Muscle layer of colon (tissue), 2 donors: ENCODE data around the gene PET100.
A peak's percentile ranks its signal among the peaks of the same experiment; 100 is the strongest.

ENCODE experiments used
- H3K27ac ChIP-seq: one replicate; pipeline ENCODE4 v1.7.0; 2013; ENCODE audit warnings: low read depth, mild to moderate bottlenecking, low read length, moderate library complexity
- H3K27me3 ChIP-seq, 2 donors: one replicate each; pipeline ENCODE4 v1.7.0; 2013; ENCODE audit warnings: low read length in 2 of 2, mild to moderate bottlenecking in 2 of 2; ENCODE audit not compliant: insufficient read depth in 2 of 2, control insufficient read depth in 1 of 2
- H3K36me3 ChIP-seq: one replicate; pipeline ENCODE4 v1.7.0; 2013; ENCODE audit warnings: mild to moderate bottlenecking, low read length; ENCODE audit not compliant: insufficient read depth
- H3K4me1 ChIP-seq: one replicate; pipeline ENCODE4 v1.7.0; 2013; ENCODE audit warnings: mild to moderate bottlenecking, low read length; ENCODE audit not compliant: insufficient read depth
- H3K4me3 ChIP-seq, 2 donors: one replicate each; pipeline ENCODE4 v1.7.0; 2013; ENCODE audit warnings: low read length in 2 of 2, low read depth in 1 of 2, mild to moderate bottlenecking in 1 of 2, moderate library complexity in 1 of 2
- H3K9ac ChIP-seq: one replicate; pipeline ENCODE4 v1.7.0; 2013; ENCODE audit warnings: low read length
- H3K9me3 ChIP-seq: one replicate; pipeline ENCODE4 v1.7.0; 2013; ENCODE audit warnings: mild to moderate bottlenecking, low read length
- donor health status: abdominal sarcoma.
- donor health status: Adenocarcinoma of cecum.

The PET100 gene

GRCh38 chr19:7645656-7646425, 16.2 kb downstream of the PET100 start:
- Histone ChIP-seq H3K9ac (no peak overlapping the region), H3K27ac (no peak overlapping the region), H3K4me1 (no peaks in the 10 kb centered on the region), H3K9me3 (no peaks in the 10 kb centered on the region), H3K4me3 (no peak overlapping the region), H3K27me3 (peaks cover 0 to 37% of the 10 kb centered on the region in 2 donors), H3K36me3 (no peaks in the 10 kb centered on the region)

- peaks cover 0 to 37% of the 10 kb centered on the region in 2 donors for H3K27me3 ChIP-seq
- no peak overlapping the region for H3K4me3 ChIP-seq
Observed at GRCh38 chr19:7646426-7646700, 16.8 kb downstream of the PET100 start.

GRCh38 chr19:7647156-7647555, 17.6 kb downstream of the PET100 start:
- H3K9me3 ChIP-seq = no peaks in the 10 kb centered on the region
- H3K27me3 ChIP-seq = peaks cover 0 to 37% of the 10 kb centered on the region in 2 donors
- H3K27ac ChIP-seq = no peak overlapping the region
- no peak overlapping the region for H3K4me3 ChIP-seq
- H3K4me1 ChIP-seq = no peaks in the 10 kb centered on the region
- no peak overlapping the region for H3K9ac ChIP-seq
- no peaks in the 10 kb centered on the region for H3K36me3 ChIP-seq

More at GRCh38 chr19:7646426-7646700, 16.8 kb downstream of the PET100 start:
- no peaks in the 10 kb centered on the region for H3K4me1 ChIP-seq
- no peaks in the 10 kb centered on the region for H3K36me3 ChIP-seq
- H3K27ac ChIP-seq = no peak overlapping the region
- no peaks in the 10 kb centered on the region for H3K9me3 ChIP-seq
- H3K9ac ChIP-seq = no peak overlapping the region

- Histone ChIP-seq H3K4me1 (no peaks in the 10 kb centered on the region), H3K27me3 (peaks cover 0 to 30% of the 10 kb centered on the region in 2 donors), H3K27ac (no peak overlapping the region), H3K9ac (no peak overlapping the region), H3K4me3 (no peak overlapping the region), H3K9me3 (no peaks in the 10 kb centered on the region), H3K36me3 (no peaks in the 10 kb centered on the region)
Observed at GRCh38 chr19:7648265-7649014, 18.8 kb downstream of the PET100 start.

GRCh38 chr19:7650148-7650547, 20.6 kb downstream of the PET100 start:
- Histone ChIP-seq H3K9ac (no peak overlapping the region), H3K4me3 (no peak overlapping the region), H3K9me3 (no peaks in the 10 kb centered on the region), H3K27ac (no peak overlapping the region), H3K27me3 (peaks cover 0 to 16% of the 10 kb centered on the region in 2 donors), H3K4me1 (no peaks in the 10 kb centered on the region), H3K36me3 (no peaks in the 10 kb centered on the region)

GRCh38 chr19:7652061-7652641, 22.6 kb downstream of the PET100 start:
- Histone ChIP-seq H3K4me1 (no peaks in the 10 kb centered on the region), H3K27ac (no peak overlapping the region), H3K4me3 (peak overlapping the region in 1 of 2 donors; percentile 41), H3K9ac (no peak overlapping the region), H3K9me3 (no peaks in the 10 kb centered on the region), H3K27me3 (peaks cover 0 to 4% of the 10 kb centered on the region in 2 donors), H3K36me3 (no peaks in the 10 kb centered on the region)

GRCh38 chr19:7654401-7654800, 24.8 kb downstream of the PET100 start:
- Histone ChIP-seq H3K27me3 (peaks cover 0 to 4% of the 10 kb centered on the region in 2 donors), H3K9ac (no peak overlapping the region), H3K4me1 (no peaks in the 10 kb centered on the region), H3K9me3 (no peaks in the 10 kb centered on the region), H3K36me3 (no peaks in the 10 kb centered on the region), H3K4me3 (no peak overlapping the region), H3K27ac (no peak overlapping the region)

- no peaks in the 10 kb centered on the region for H3K27me3 ChIP-seq
- no peaks in the 10 kb centered on the region for H3K9me3 ChIP-seq
- no peak overlapping the region for H3K9ac ChIP-seq
- no peaks in the 10 kb centered on the region for H3K4me1 ChIP-seq
- no peak overlapping the region for H3K4me3 ChIP-seq
- H3K36me3 ChIP-seq = no peaks in the 10 kb centered on the region
- no peak overlapping the region for H3K27ac ChIP-seq
Observed at GRCh38 chr19:7655581-7655980, 26.0 kb downstream of the PET100 start.

GRCh38 chr19:7657131-7657751, 27.6 kb downstream of the PET100 start:
- no peak overlapping the region for H3K4me3 ChIP-seq
- no peak overlapping the region for H3K27ac ChIP-seq
- H3K27me3 ChIP-seq = no peaks in the 10 kb centered on the region
- H3K9me3 ChIP-seq = no peaks in the 10 kb centered on the region
- H3K4me1 ChIP-seq = no peaks in the 10 kb centered on the region
- H3K9ac ChIP-seq = no peak overlapping the region
- no peaks in the 10 kb centered on the region for H3K36me3 ChIP-seq

- H3K27ac ChIP-seq = no peak overlapping the region
Observed at GRCh38 chr19:7658219-7658686, 28.7 kb downstream of the PET100 start.

More at GRCh38 chr19:7658219-7658686, 28.7 kb downstream of the PET100 start:
- Histone ChIP-seq H3K9me3 (no peaks in the 10 kb centered on the region), H3K9ac (no peak overlapping the region), H3K27me3 (no peaks in the 10 kb centered on the region), H3K36me3 (no peaks in the 10 kb centered on the region), H3K4me1 (no peaks in the 10 kb centered on the region), H3K4me3 (no peak overlapping the region)
